GM19452 (cell line): ENCODE results near the gene PLRG1.
A peak's percentile ranks its signal among the peaks of the same experiment; 100 is the strongest.
"Not testable (repeated sequence)": the region's sequence is repeated elsewhere in the genome, so short reads cannot be mapped to it uniquely, and the experiment has no call there.

Experiments
- ATAC-seq: cut with Tn5 transposase; IDR thresholded peaks from one replicate; pipeline ENCODE4 v1.9.1; 2021; ENCODE audit not compliant: unreplicated experiment

Gene PLRG1

GRCh38 chr4:154549894-154550790 is at the start of gene PLRG1:
TSS of gene PLRG1 (minus strand) at chr4:154550400. CDS start at chr4:154550308, 92 bp downstream.
- ATAC-seq = peak; percentile 99

- ATAC-seq = no peak
Observed at GRCh38 chr4:154597798-154598774, 47.9 kb upstream of the PLRG1 start.

GRCh38 chr4:154597281-154597680 is 47.1 kb upstream of the PLRG1 start:
- ATAC-seq = not testable (repeated sequence)

- no peak for ATAC-seq
Observed at GRCh38 chr4:154595807-154596206, 45.6 kb upstream of the PLRG1 start.

GRCh38 chr4:154594343-154594742 is 44.1 kb upstream of the PLRG1 start:
- ATAC-seq = not testable (repeated sequence)

GRCh38 chr4:154593868-154594267 is 43.7 kb upstream of the PLRG1 start:
- no peak for ATAC-seq

- no peak for ATAC-seq
Observed at GRCh38 chr4:154591890-154592289, 41.7 kb upstream of the PLRG1 start.

GRCh38 chr4:154590329-154591006 is 40.3 kb upstream of the PLRG1 start, which contains the start of gene FGA:
TSS of gene FGA (minus strand) at chr4:154590742. CDS start at chr4:154590687, 55 bp downstream.
- no peak for ATAC-seq

GRCh38 chr4:154589296-154590197 is 39.3 kb upstream of the PLRG1 start:
- ATAC-seq = no peak

GRCh38 chr4:154588198-154588597 is 38.0 kb upstream of the PLRG1 start:
- ATAC-seq = no peak

- no peak for ATAC-seq
Observed at GRCh38 chr4:154586296-154587033, 36.3 kb upstream of the PLRG1 start.

GRCh38 chr4:154585369-154586018 is 35.3 kb upstream of the PLRG1 start:
- ATAC-seq = no peak

GRCh38 chr4:154584259-154584658 is 34.1 kb upstream of the PLRG1 start:
- ATAC-seq = no peak

- ATAC-seq = no peak
Observed at GRCh38 chr4:154583677-154584076, 33.5 kb upstream of the PLRG1 start.

GRCh38 chr4:154583230-154583629 is 33.0 kb upstream of the PLRG1 start:
- ATAC-seq = no peak

- ATAC-seq = no peak
Observed at GRCh38 chr4:154582723-154583122, 32.5 kb upstream of the PLRG1 start.

- no peak for ATAC-seq
Observed at GRCh38 chr4:154579927-154580326, 29.7 kb upstream of the PLRG1 start.

GRCh38 chr4:154578919-154579318 is 28.7 kb upstream of the PLRG1 start:
- ATAC-seq = no peak

- no peak for ATAC-seq
Observed at GRCh38 chr4:154577324-154577723, 27.1 kb upstream of the PLRG1 start.
